Putamen (tissue), 1 donor: ENCODE data around the gene WFDC5.
"Not testable (repeated sequence)": the region's sequence is repeated elsewhere in the genome, so short reads cannot be mapped to it uniquely, and the experiment has no call there.

ENCODE experiments used
- DNase-seq: peaks from one replicate; pipeline ENCODE4 v3.0.0-alpha.2; 2016; ENCODE audit warnings: low spot score

Gene WFDC5

DNA sequence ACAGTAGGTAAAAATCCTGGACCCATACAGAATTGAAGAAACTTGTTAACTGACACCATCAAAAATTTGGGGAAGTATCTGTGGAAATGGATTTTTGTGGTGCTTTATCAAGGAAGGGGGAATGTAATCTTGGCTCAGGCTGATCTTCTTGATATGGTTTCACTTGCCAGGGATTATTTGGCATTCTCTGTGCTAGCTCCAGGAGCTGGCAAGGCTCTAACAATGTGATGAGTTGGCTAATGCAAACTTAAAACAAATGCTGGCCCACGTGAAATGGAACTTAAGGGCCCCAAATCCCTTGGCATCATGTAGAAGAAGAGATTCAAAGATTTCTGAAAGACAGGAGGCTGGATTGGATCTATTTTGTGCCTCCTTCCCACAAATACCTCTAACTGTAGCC is 27.2 kb downstream of the WFDC5 start:
- no peak for DNase-seq

DNA sequence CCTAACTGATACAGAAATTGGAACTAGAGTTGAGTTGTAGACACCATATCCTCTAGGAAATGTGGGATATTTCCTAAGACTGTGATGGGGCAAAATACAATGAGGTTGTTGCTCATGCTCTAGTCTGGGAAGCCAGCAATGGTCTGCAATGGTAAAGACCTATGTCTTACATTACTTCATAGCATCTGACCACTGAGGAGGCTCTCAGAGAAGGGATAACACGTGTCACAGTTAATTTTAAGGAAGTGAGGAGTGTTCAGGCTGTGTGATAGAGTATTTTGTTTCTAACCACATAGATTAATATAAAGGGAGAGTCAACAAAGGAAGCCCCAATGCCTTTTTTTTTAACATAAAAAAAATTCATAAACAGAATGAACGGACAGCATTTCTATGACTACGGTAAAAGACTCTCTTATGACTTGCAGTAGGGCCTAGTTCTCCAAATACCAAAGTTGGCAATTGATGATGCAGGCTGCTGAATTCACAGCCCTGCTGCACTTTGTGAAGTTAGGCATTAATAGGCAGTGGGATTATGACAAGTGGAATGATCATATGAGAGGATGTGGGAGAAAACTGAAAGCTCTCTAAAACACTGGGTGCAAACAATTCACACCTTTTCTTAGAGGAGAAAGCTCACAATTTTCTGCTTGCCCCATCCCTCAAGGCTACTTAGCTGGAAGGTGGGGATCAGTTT is 27.7 kb downstream of the WFDC5 start:
- DNase-seq = no peak

DNA sequence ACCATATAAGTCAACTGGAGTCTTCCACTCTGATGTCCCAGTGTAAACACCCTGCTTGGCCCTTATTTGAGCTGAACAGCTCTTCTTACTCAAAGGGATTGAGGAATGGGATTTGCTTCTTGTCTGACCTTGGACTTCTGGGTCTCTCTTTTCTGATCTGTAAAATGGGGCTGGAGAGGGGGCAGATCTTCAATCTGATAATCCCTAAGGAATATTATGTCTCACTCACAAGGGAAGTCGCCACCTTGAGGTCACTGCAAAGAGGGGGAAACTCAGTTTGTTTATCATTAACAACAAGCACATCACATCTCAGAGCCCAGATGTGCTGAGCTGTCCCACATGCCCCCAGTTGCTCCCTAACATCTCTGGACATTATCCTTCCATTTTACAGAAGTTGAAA is 29.1 kb downstream of the WFDC5 start:
- no peak for DNase-seq

- DNase-seq = no peak
Observed at GRCh38 chr20:45085289-45085688, 29.7 kb downstream of the WFDC5 start.

GRCh38 chr20:45083127-45083526 is 31.8 kb downstream of the WFDC5 start:
- no peak for DNase-seq

- no peak for DNase-seq
Observed at GRCh38 chr20:45082468-45082867, 32.5 kb downstream of the WFDC5 start.

GRCh38 chr20:45080867-45081624 is 33.9 kb downstream of the WFDC5 start:
- DNase-seq = no peak

- DNase-seq = no peak
Observed at GRCh38 chr20:45077559-45077958, 37.4 kb downstream of the WFDC5 start.

GRCh38 chr20:45073221-45073620 is 41.8 kb downstream of the WFDC5 start:
- no peak for DNase-seq

DNA sequence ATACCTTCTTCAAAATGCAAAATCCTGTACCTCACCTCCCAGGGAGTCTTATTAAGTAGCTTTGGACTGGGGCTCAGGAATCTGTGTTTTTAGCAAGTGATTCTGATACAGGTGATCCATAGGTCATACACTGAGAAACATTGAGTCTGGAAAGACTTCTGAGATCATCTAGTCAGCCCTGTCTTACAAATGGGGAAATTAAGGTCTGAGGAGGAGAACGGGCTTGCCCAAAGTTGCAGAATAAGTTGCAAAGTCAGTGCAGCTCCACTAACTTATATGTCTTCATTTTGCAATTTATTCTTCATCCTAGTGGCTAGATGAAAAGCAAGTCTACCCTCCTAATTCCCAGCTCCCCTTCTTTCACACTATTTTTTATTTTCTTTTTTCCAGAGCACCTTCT is 42.9 kb downstream of the WFDC5 start:
- DNase-seq = no peak

DNA sequence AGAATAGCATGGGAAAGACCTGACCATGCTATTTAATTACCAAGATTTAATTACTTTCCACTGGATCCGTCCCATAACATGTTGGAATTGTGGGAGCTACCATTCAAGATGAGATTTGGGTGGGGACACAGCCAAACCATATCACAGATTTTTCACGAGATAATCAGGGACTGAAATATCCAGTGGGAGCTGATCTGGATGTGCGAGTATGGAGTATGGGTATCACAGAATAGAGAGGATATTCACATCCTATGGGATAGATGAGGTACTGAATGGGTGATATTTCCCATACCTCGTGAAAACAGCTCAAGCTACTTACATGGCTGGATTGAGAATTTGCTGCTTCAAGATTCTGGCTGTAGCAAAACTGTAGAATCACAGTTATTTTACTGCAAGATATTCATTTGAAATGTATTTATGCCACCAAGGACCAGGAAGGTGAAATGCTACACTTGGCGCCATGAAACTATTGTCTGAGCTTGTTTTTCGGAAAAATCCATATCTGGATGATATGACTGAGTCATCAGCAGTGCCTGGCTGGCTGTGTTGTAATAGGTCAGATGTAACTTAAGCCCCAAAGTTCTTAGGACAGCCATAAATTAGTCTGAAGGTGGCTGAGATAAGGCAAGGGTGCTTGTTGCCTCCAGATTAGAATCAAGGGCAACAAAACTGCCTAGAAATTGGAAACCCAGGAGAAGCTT is 43.9 kb downstream of the WFDC5 start:
- no peak for DNase-seq

DNA sequence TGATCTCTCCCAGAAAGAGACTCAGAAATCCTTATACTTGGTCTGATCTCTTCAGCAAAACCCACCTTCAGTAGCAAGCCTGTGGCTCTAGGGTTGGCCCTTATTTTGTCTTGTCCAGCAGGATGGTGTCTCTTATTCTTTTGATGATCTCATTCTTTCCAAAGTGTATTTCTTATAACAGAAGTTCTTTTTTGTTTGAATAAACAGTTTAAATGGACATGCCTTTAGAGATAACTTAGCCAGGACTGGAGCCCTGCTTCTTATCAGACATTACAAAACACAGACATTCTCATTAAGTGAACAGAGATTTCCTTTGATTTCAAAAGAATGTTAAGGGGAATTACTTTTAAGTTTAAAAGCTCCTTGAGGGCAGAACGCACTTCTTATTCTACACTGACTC is 45.7 kb downstream of the WFDC5 start:
- no peak for DNase-seq

GRCh38 chr20:45067558-45067957 is 47.4 kb downstream of the WFDC5 start:
- no peak for DNase-seq

- no peak for DNase-seq
Observed at GRCh38 chr20:45067087-45067486, 47.9 kb downstream of the WFDC5 start.

DNA sequence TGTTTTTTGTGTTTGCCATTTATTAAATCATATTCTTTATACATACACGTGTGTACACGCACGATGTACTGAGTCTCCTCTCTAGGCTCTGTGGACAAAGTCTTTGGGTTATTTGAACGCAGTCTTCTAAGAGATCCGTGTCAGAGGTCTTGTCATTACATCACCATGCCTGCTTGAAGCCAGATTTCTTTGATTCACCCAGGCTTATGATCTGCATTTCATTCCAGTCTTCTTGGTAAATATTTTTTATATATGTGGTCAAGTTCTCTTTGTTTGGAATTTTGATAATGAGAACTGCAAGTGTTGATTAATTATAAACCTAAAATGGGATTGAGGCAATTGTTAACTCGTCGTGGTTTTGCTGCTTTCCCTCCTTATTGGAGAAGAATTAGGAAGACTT is 48.6 kb downstream of the WFDC5 start:
- no peak for DNase-seq

DNA sequence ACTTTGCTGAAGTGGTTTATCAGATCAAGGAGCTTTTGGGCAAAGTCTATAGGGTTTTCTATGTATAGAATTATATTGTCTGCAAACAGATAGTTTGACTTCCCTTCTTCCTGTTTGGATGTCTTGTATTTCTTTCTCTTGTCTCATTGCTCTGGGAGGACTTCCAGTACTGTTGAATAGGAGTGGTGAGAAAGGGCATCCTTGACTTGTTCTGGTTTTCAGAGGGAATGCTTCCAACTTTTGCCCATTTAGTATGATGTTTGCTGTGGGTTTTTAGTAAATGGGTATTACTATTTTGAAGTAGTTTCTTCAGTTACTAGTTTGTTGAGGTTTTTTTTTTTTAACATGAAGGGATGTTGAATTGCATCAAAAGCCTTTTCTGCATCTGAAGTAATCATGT is 50.2 kb downstream of the WFDC5 start:
- no peak for DNase-seq

DNA sequence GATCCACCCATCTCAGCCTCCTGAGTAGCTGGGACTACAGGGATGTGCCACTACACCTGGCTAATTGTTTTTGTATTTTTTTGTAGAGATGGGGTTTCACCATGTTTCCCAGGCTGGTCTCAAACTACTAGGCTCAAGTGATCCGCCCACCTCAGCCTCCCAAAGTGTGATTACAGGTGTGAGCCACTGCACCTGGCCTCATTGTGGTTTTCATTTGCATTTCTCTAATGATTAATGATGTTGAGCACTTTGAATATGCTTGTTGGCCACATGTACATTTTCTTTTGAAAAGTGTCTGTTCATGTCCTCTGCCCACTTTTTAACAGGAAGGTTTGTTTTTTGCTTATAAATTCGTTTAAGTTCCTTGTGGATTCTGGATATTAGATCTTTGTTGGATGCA is 51.9 kb downstream of the WFDC5 start:
- DNase-seq = not testable (repeated sequence)

GRCh38 chr20:45061244-45061643 is 53.7 kb downstream of the WFDC5 start:
- DNase-seq = no peak

DNA sequence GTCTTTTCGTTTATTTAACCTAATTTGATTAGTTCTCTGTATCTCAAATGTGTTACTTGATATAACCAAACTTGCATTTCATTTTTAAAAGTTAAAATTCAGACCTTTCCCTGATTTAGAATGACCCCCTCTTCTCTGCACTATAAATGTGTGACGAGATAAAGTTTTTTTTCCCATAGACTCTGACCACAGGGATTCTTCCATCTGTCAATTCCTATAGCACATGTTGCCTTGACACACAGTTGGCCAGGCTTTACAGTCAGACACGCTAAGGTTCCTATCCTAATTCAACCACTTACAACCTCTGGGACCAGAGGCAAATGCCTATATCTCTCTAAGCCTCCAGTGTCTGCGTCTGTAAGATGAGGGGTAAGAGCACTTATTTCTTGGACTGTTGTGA is 54.7 kb downstream of the WFDC5 start:
- DNase-seq = no peak
